GM12801 (cell line): ENCODE results near the gene NBAS.

Experiments used
- CTCF ChIP-seq: IDR thresholded peaks from one replicate; pipeline ENCODE4 v1.5.1; 2011; ENCODE audit warnings: control low read depth; ENCODE audit not compliant: insufficient read length; ENCODE audit errors: extremely low read depth

NBAS gene

GRCh38 chr2:15556311-15556930 lies 4.7 kb downstream of the NBAS start:
- no peak for TF ChIP-seq CTCF

- no peak for TF ChIP-seq CTCF
These were observed 5.4 kb downstream of the NBAS start for GRCh38 chr2:15555760-15556193.

- TF ChIP-seq CTCF = no peak
These were observed 6.5 kb downstream of the NBAS start for GRCh38 chr2:15554525-15555218.

GRCh38 chr2:15553951-15554350 lies 7.2 kb downstream of the NBAS start:
- no peak for TF ChIP-seq CTCF

GRCh38 chr2:15553519-15553918 lies 7.6 kb downstream of the NBAS start:
- TF ChIP-seq CTCF = no peak

GRCh38 chr2:15548974-15549373 lies 12.2 kb downstream of the NBAS start:
- no peak for TF ChIP-seq CTCF

- TF ChIP-seq CTCF = no peak
These were observed 13.8 kb downstream of the NBAS start for GRCh38 chr2:15547115-15547876.
